ENCODE measurements around the gene AFAP1. TPM values are rescaled to one million over a fixed set of nuclear protein-coding genes. Genes with fewer than 3 reads are reported as not detected.

The AFAP1 gene
- total RNA-seq, 1 experiment from 2014 or later: 27.6 TPM

DNA sequence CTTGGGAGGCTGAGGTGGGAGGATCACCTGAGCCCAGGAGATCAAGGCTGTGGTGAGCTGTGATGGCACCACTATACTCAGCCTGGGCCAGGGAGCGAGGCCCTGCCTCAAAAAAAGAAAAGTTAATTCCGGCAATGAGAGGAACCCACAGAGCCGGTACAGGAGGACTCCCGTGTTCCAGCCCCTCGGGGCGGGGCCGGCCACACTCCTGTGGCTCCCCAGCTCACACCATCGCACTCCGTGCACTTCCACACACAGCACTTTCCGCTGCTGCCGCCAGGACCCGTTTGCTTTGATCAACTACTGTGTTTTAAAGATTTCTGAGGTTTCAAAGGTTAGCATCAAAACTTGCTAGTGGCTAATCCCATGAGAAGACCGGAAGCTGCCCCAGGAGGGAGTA, 171.7 kb downstream of the AFAP1 start:
- Histone ChIP-seq H3K9me3 (no peaks in the 10 kb centered on the region), H3K4me1 (peaks cover 4% of the 10 kb centered on the region), H3K36me3 (ENCODE audit: control insufficient read depth, insufficient read depth, low read length) (no peaks in the 10 kb centered on the region; the same call in 1 of the 2 replicates), H3K4me3 (ENCODE audit: low read depth, low read length) (no peak overlapping the region), H3K27me3 (replicated peaks; ENCODE audit: control insufficient read depth, insufficient read depth, low read length) (no peaks in the 10 kb centered on the region)
- intact Hi-C loops (cut with micrococcal nuclease; ENCODE audit: unreplicated experiment): no loop called here
- TF ChIP-seq, protein P1, sequence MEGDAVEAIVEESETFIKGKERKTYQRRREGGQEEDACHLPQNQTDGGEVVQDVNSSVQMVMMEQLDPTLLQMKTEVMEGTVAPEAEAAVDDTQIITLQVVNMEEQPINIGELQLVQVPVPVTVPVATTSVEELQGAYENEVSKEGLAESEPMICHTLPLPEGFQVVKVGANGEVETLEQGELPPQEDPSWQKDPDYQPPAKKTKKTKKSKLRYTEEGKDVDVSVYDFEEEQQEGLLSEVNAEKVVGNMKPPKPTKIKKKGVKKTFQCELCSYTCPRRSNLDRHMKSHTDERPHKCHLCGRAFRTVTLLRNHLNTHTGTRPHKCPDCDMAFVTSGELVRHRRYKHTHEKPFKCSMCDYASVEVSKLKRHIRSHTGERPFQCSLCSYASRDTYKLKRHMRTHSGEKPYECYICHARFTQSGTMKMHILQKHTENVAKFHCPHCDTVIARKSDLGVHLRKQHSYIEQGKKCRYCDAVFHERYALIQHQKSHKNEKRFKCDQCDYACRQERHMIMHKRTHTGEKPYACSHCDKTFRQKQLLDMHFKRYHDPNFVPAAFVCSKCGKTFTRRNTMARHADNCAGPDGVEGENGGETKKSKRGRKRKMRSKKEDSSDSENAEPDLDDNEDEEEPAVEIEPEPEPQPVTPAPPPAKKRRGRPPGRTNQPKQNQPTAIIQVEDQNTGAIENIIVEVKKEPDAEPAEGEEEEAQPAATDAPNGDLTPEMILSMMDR (IDR thresholded peaks at IDR 0.05; ENCODE audit: insufficient read depth in 1 of 2, low read depth in 1 of 2, low read length in 1 of 2, severe bottlenecking in 1 of 2, unreplicated experiment in 1 of 2): no peak
- CTCF ChIA-PET: no interaction called here
- no peak overlapping the region for H3K4me3 Mint-ChIP-seq (ENCODE audit: unreplicated experiment)
- H3K27me3 Mint-ChIP-seq (ENCODE audit: insufficient read depth, unreplicated experiment): no peaks in the 10 kb centered on the region
- peaks cover 44% of the 10 kb centered on the region for H3K36me3 Mint-ChIP-seq (ENCODE audit: insufficient read depth, unreplicated experiment)
- H3K9me3 Mint-ChIP-seq (ENCODE audit: unreplicated experiment): no peaks in the 10 kb centered on the region
- H3K27ac Mint-ChIP-seq (ENCODE audit: unreplicated experiment): no peak overlapping the region
- no peak for DNase-seq
- POLR2A ChIA-PET: no interaction called here
- BruUV-seq (replicated peaks): no TSS peak
- peaks cover 15% of the 10 kb centered on the region for H3K4me1 Mint-ChIP-seq (ENCODE audit: low read depth, unreplicated experiment)

DNA sequence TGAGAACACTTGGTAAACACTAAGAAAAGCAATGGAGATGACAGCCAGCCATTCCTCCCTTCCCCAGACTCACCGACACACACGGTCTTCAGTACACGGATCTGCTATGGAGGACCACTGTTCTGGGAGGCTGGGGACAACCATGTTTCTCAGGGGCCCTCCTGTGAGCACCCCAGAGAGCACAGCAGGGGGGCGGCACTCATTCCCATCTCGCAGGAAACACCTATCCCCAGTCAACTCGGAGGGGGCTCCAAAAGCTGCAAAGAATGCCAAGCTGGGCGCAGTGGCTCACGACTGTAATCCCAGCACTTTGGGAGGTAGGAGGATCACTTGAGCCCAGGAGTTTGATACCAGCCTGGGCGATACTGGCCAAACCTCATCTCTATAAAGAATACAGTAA, 172.1 kb downstream of the AFAP1 start:
- H3K27me3 Mint-ChIP-seq (ENCODE audit: insufficient read depth, unreplicated experiment): no peaks in the 10 kb centered on the region
- no peak overlapping the region for H3K4me3 ChIP-seq (ENCODE audit: low read depth, low read length)
- H3K4me3 Mint-ChIP-seq (ENCODE audit: unreplicated experiment): no peak overlapping the region
- peaks cover 9% of the 10 kb centered on the region for H3K4me1 ChIP-seq
- no peaks in the 10 kb centered on the region for H3K27me3 ChIP-seq (replicated peaks; ENCODE audit: control insufficient read depth, insufficient read depth, low read length)
- H3K4me1 Mint-ChIP-seq (ENCODE audit: low read depth, unreplicated experiment): peaks cover 11% of the 10 kb centered on the region
- no peaks in the 10 kb centered on the region for H3K9me3 ChIP-seq
- DNase-seq: no peak
- ChIA-PET CTCF (no interaction called here), POLR2A (no interaction called here)
- H3K27ac Mint-ChIP-seq (ENCODE audit: unreplicated experiment): no peak overlapping the region
- H3K36me3 Mint-ChIP-seq (ENCODE audit: insufficient read depth, unreplicated experiment): peaks cover 40% of the 10 kb centered on the region
- H3K9me3 Mint-ChIP-seq (ENCODE audit: unreplicated experiment): no peaks in the 10 kb centered on the region
- intact Hi-C loops (cut with micrococcal nuclease; ENCODE audit: unreplicated experiment): no loop called here
- BruUV-seq (replicated peaks): no TSS peak
- no peaks in the 10 kb centered on the region; the same call in 1 of the 2 replicates for H3K36me3 ChIP-seq (ENCODE audit: control insufficient read depth, insufficient read depth, low read length)
- TF ChIP-seq, protein P1 (IDR thresholded peaks at IDR 0.05; ENCODE audit: insufficient read depth in 1 of 2, low read depth in 1 of 2, low read length in 1 of 2, severe bottlenecking in 1 of 2, unreplicated experiment in 1 of 2): no peak

DNA sequence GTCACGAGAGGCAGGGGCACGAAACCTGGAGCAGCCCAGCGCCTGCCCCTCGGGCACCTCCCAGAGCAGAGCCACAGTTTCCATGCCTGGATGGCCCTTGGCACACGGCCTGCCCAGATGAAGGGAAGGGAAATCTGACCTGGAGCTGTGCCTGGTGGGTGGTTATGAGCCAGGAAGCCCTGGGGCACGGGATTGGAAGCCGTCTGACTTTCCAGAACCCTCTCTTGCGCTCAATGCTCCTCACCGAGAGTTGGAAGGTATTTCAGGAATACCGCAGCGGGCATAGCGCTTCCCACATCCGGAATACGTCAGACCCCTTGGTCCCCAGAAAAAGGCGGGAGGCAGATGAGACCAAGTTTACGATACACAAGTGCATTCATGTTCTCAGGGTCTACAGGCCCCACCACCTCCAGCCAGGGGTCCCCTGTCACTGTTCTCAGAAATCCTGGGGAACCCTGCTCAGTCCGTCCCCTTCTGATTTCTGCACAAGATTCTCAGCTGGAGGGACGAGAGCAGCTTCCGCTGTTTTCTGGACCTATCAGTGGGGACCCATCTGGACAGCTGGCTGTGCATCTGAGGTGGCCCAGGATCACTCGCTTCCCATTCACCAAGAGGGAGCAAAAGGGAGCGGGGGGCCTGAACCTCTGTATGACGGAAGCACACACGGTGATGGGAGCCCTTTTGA, 172.9 kb downstream of the AFAP1 start:
- Histone ChIP-seq H3K9me3 (no peaks in the 10 kb centered on the region), H3K4me3 (ENCODE audit: low read depth, low read length) (no peak overlapping the region), H3K27me3 (replicated peaks; ENCODE audit: control insufficient read depth, insufficient read depth, low read length) (no peaks in the 10 kb centered on the region), H3K36me3 (ENCODE audit: control insufficient read depth, insufficient read depth, low read length) (no peaks in the 10 kb centered on the region; the same call in 1 of the 2 replicates), H3K4me1 (peaks cover 16% of the 10 kb centered on the region)
- Mint-ChIP-seq H3K27ac (ENCODE audit: unreplicated experiment) (no peak overlapping the region), H3K27me3 (ENCODE audit: insufficient read depth, unreplicated experiment) (no peaks in the 10 kb centered on the region), H3K36me3 (ENCODE audit: insufficient read depth, unreplicated experiment) (peaks cover 41% of the 10 kb centered on the region), H3K4me3 (ENCODE audit: unreplicated experiment) (no peak overlapping the region), H3K9me3 (ENCODE audit: unreplicated experiment) (no peaks in the 10 kb centered on the region), H3K4me1 (ENCODE audit: low read depth, unreplicated experiment) (peaks cover 11% of the 10 kb centered on the region)
- ChIA-PET POLR2A (no interaction called here), CTCF (no interaction called here)
- intact Hi-C loops (cut with micrococcal nuclease; ENCODE audit: unreplicated experiment): no loop called here
- no TSS peak for BruUV-seq (replicated peaks)
- DNase-seq: no peak
- TF ChIP-seq, protein P1 (IDR thresholded peaks at IDR 0.05; ENCODE audit: insufficient read depth in 1 of 2, low read depth in 1 of 2, low read length in 1 of 2, severe bottlenecking in 1 of 2, unreplicated experiment in 1 of 2): no peak

All from Caco-2 (cell line).